GM19397 (cell line): ENCODE data around the gene TTLL1.
A peak's percentile ranks its signal among the peaks of the same experiment; 100 is the strongest.

Experiments
- ATAC-seq: cut with Tn5 transposase; IDR thresholded peaks from one replicate; pipeline ENCODE4 v1.9.1; 2021; ENCODE audit warnings: mild to moderate bottlenecking, moderate library complexity; ENCODE audit not compliant: unreplicated experiment

The TTLL1 gene

DNA sequence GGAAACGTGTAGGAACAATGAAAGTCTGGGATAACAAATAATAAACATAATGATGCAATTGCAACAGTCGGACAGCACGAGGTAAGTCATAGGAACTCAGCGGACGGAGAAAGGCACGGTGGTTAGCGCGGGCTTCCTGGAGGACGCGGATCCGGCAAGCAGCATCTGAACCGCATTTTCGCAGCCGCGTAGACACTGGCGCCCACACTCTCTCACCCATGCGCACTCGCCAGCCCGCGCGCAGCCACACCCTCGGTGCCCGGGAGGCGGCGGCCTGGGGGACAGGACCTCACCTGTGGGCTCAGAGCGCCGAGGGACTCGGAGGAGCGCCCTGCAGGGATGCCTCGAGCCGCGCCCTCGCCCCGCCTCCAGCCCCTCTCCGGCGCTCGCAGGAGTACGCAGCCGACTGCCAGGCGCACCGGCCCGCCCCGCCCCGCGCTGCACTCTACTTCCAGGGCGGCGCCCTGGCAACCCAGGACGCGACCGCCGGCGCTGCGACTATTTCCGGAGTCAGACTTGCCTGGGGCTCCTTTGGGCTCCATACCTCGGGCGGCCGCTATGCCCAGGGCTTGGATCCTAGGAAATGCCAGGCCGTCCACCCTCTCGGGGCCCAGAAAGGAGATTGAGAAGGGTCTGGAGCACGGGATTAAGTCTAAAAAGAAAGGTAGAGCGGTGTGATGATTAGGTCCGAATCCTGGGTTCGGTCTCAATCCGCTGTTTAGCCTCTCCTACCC, at the start of gene TTLL1:
Gene TTLL1 (minus strand): TSS at position 408 of the 734 bp plus-strand sequence. CDS start 13,805 bp downstream, outside the sequence.
- peak; percentile 81 for ATAC-seq

DNA sequence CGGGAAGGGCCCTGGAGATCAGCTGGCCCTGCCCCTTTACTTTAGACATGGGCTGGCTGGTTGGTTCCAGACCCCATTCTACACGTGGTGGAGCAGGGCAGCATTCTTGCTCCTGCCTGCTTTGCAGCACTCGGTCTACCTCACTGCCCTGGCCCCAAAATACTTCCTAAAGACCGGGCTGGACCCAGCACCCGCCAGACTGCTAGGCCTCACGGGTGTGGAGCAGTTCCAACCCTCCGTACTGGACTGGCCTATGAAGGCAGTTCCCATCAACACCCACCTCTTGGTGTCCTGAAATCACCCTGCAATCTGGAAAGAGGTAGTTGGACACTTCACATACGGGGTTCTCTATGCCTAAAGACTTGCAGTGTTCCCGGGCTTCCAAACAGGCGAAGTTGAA, 47.6 kb upstream of the TTLL1 start:
- ATAC-seq, result no peak

- ATAC-seq, result no peak
Observed at GRCh38 chr22:43136255-43136654, 47.1 kb upstream of the TTLL1 start.

GRCh38 chr22:43135565-43135964, 46.4 kb upstream of the TTLL1 start:
- ATAC-seq, result no peak

DNA sequence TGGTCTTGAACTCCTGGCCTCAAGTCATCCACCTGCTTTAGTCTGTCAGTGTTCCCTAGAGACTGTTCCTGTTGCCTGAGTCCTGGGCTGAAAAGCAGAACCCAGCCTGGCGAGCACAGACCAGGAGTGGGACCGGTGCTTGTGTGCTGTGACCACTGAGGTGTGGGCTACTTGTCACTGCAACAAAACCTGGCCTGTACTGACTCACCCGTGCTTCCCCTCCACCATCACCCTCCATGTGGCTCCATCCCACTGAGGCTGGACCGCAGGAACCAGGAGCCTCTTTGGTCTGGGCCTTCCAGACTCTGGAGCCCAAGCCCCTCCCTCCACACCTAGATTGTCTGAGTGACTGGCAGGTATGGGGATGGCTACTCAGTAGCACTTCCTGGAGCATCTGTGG, 45.4 kb upstream of the TTLL1 start:
- no peak for ATAC-seq

DNA sequence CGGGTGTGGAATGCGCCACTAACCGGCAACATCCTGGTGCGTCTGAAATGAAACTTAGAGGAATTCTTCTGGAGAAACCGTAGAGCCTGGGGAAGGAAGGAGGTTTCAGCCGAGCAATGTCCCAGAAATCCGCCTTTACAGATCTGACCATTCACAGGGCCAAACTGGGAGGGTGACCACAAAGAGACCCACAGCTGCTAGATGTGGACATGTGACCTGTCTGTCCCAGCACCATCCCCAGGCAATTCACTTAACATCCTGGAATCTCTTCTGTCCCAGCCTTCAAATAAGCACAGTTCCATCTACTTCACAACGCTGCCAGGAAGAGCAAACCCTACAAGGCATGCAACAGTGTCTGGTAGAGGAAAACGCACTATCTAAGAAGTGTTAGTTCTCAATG, 44.2 kb upstream of the TTLL1 start:
- ATAC-seq, result no peak

- ATAC-seq, result no peak
Observed at GRCh38 chr22:43131773-43132501, 42.7 kb upstream of the TTLL1 start.

DNA sequence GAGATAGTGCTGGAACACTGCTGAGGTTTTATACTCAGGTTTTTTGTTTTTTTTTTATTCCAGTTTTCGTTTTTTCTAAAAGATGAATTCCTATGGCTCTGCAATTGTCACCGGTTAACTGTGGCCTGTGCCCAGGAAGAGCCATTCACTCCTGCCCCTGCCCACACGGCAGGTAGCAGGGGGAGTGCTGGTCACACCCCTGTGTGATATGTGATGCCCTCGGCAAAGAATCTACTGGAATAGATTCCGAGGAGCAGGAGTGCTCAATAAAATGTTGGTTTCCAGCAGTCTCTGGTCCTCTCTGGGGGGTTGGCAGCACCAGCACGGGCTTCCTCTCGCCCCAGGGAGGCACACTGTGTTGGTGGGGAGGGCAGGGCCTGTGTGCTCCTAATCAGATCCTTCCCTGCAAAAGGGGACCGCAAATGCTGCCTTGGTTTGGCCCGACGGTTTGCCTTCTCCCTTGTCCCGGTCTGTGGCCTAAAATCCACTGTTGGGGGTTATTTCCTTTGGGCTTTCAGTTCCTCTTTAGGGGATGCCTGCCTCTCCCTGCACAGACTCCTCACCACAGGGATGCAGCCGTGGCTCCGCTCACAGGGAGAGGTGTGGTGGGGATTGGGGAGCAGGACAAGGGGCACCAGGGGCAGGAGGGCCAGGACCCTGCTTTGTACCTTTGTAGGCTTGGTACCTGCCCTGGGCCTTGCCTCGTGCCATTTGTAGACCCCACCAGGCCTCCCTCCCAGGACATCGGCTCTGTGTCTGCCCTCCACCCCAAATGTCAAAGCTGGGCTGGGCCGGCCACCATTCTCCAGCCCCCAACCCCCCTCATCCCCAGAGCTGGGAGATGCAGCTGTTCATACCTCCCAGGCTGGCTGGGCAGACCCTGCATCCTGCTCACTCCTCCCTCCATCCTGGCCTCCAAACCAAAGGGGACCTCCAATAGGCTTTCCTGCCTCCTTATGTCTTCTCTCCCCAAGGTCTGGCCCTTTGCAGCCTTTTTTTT, 40.5 kb upstream of the TTLL1 start:
- ATAC-seq, result no peak

DNA sequence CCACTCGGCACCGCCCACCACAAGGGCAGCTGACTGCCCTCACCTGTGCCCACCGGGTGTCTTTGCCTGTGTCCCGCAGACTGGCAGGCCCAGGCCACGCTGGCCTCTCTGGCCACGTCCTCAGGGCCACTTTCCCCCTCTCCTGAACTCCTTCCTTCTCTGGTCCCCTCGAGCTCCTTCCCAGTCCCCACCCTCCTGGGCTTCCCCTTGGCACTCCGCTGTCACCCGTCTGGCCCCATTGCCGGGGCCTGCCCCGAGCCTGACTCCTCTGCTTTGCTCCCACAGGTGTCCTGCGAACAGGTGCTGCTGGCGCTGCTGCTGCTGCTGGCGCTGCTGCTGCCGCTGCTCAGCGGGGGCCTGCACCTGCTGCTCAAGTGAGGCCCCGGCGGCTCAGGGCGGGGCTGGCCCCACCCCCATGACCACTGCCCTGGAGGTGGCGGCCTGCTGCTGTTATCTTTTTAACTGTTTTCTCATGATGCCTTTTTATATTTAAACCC, 39.8 kb upstream of the TTLL1 start:
- ATAC-seq, result no peak

DNA sequence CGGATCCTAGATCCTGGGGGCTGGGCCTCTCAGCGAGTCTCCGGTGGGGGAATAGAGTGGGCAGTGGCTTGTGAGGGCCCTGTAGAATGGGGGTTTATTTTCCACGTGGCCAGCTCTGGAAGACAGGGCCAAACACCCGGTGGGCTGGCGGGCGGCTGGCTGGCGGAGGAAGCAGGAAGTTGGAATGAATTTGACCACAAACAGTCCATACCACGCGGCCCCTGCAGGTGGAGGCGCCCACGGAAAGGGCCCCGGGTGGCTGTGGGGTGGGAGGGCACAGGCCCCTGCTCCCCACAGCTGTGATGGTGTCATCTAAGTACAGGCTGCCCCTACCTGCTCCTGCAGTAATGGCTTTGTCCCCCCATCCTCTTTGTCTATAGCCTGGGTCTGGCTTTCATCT, 38.9 kb upstream of the TTLL1 start:
- ATAC-seq, result no peak

DNA sequence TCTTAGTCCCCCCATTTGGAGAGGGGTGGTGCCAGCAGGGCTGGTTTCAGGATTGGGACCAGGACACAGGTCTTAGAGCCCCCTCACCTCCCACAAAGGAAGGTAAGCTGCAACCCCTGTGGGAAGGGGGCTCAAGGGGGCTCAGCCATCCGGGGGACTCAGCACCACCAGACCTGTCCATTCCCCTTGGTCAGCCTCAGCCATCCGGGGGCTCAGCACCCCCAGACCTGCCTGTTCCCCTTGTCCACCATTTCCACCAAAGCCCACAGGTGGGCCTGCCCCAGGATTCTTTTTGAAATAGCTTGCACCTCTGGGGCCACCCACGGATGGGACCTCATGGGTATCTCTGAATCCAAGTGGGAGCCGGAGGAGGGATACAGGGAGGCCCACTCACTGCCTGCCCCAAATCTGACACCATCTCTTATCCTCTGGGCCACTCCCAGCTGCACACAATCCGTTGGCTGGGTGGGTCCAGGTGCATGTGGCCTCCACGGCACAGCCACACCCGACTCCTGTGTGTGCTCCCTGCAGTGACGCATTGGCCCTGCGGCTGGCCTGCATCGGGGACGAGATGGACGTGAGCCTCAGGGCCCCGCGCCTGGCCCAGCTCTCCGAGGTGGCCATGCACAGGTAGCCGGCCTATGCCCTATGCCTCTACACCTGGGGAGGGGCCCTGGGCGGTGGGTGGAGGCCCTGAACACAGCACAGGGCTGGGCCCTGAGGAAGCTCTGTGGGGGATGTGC, 38.1 kb upstream of the TTLL1 start:
- ATAC-seq, result no peak

GRCh38 chr22:43126501-43127165, 37.4 kb upstream of the TTLL1 start:
- no peak for ATAC-seq

GRCh38 chr22:43118953-43119458, 29.8 kb upstream of the TTLL1 start:
- ATAC-seq, result peak; percentile 57

DNA sequence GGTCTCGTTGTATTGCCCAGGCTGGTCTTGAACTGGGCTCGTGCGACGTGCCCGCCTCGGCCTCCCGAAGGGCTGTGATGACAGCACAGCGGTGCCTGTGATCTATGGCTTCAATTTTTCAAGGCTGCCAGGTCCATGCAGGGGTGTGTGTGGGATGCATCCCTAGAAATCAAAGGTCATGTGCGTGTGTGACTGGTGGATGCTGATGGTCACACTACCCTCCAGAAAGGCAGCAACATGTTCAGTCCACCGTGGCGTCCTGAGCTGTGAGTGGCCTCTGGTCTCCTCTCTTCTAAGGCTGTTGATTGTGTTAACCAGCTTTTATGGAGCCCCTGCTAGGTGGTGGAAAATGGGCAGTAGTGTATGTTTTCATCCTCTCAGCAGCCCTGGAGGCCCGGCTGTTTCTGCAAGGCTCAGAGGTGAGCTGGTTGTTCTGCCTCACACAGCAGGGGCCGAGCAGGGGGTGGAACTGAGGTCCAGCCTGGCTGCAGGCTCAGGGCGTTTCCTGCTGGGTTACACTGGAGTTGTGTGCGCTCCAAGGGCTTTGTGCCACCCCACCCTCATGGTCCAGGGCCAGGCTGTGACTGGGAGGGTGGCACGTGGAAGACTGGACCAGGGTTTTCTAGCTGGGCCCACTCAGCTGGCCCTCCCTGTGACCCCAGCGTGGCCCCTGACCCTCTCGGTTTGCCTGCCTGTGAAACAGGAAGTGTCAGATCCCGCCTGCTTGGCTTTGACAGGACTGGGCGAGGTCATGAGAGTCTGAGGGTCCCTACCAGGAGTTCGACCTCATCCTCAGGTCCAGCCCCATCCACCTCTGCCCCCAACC, 29.0 kb upstream of the TTLL1 start:
- no peak for ATAC-seq

DNA sequence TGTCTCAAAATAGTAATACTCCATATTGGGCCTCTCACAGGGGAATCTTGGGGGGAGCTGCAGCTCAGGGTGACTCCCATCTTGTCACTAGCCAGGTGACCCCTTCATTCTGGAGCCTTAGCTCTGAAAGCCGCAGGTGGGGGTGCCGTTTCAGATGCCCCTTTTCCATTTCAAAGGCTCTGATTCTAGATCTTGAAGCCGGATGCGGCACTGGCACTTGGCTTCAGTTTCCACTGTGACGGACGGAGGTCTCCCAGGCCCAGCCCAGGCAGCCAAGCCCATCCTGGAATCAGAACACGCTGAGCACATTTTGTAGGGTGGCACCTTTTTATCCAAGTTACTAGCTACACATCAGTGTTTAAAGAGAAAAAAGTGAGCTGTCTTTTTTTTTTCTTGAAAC, 27.7 kb upstream of the TTLL1 start:
- ATAC-seq, result no peak

DNA sequence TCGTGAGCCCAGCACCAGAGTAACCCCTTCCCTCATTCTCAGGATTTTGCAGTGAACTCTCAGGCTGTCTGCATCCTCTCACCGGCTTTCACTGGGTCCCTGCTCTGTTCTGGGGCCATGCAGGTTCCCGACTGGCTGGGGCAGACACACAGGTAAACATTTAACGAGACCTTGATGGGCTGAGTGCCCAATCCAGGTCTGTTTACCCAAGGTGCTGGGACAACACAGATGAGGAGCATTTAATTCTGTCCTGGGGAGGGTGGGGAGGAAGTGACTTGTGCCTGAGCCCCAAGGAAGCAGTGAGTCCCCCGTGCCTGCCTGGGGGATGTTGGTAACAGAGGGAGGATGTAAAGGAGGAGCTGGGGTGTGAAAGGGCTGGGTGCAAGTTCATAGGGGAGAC, 25.8 kb upstream of the TTLL1 start:
- ATAC-seq, result no peak

GRCh38 chr22:43113526-43114251, 24.5 kb upstream of the TTLL1 start:
- no peak for ATAC-seq
